ENCODE results near the gene PACSIN2.

DNA sequence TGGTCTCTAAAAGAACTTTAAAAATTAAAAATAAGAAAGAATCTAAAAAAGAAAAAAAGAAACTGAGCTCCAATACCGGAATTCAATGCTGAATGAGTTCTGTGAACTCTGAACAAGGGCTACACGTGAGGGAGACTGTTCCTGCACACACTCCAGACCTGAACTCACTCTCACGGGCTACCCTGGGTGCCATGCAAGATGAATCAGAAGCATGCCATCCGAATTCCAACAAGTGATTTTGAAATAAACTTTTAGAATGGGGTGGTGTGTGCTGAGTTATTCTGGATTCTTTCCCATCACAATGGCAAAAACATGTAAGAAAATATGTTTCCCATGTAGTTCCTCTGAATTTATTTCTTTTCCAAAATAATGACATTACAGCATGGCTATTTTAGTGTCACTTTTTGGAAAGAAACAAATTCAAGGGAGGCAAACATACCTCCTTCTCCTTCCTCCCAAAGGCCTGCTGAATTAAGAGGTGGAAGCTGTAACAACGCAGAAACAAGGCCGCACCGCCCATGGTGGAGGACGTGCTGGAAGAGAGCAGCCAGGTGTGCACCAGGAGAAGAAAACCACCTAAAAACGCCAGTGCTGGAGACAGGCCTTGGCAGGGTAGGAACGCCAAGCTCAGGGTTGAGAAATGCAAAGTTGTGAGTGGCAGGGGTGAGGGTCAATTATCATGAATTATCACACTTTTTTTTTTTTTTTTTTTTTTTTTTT, 94.7 kb downstream of the PACSIN2 start:
- no peak for TF ChIP-seq POLR2A (IDR thresholded peaks at IDR 0.05; ENCODE audit: low read length)
- no peak for TF ChIP-seq GATA1 (IDR thresholded peaks at IDR 0.05; ENCODE audit: low read depth, low read length)
